C4-2B (cell line): ENCODE data around the gene ZNF22.

Experiments used
- ZFX ChIP-seq: fragments of 450-650 bp; IDR thresholded peaks from 2 replicates; pipeline ENCODE4 v1.6.1; 2017
- TF ChIP-seq, protein P1 (sequence below): fragments of 450-650 bp; conservative IDR thresholded peaks from 2 replicates; pipeline ENCODE4 v1.5.1; 2017; ENCODE audit warnings: mild to moderate bottlenecking

GRCh38 chr10:44984671-44985101, 16.0 kb upstream of the ZNF22 start:
- TF ChIP-seq, protein P1, sequence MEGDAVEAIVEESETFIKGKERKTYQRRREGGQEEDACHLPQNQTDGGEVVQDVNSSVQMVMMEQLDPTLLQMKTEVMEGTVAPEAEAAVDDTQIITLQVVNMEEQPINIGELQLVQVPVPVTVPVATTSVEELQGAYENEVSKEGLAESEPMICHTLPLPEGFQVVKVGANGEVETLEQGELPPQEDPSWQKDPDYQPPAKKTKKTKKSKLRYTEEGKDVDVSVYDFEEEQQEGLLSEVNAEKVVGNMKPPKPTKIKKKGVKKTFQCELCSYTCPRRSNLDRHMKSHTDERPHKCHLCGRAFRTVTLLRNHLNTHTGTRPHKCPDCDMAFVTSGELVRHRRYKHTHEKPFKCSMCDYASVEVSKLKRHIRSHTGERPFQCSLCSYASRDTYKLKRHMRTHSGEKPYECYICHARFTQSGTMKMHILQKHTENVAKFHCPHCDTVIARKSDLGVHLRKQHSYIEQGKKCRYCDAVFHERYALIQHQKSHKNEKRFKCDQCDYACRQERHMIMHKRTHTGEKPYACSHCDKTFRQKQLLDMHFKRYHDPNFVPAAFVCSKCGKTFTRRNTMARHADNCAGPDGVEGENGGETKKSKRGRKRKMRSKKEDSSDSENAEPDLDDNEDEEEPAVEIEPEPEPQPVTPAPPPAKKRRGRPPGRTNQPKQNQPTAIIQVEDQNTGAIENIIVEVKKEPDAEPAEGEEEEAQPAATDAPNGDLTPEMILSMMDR = no peak
- no peak for TF ChIP-seq ZFX
